Measurements from ENCODE around the gene TXNDC15.
"Not testable (repeated sequence)": the region's sequence is repeated elsewhere in the genome, so short reads cannot be mapped to it uniquely, and the experiment has no call there.

TXNDC15 gene, protein sequence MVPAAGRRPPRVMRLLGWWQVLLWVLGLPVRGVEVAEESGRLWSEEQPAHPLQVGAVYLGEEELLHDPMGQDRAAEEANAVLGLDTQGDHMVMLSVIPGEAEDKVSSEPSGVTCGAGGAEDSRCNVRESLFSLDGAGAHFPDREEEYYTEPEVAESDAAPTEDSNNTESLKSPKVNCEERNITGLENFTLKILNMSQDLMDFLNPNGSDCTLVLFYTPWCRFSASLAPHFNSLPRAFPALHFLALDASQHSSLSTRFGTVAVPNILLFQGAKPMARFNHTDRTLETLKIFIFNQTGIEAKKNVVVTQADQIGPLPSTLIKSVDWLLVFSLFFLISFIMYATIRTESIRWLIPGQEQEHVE

DNA sequence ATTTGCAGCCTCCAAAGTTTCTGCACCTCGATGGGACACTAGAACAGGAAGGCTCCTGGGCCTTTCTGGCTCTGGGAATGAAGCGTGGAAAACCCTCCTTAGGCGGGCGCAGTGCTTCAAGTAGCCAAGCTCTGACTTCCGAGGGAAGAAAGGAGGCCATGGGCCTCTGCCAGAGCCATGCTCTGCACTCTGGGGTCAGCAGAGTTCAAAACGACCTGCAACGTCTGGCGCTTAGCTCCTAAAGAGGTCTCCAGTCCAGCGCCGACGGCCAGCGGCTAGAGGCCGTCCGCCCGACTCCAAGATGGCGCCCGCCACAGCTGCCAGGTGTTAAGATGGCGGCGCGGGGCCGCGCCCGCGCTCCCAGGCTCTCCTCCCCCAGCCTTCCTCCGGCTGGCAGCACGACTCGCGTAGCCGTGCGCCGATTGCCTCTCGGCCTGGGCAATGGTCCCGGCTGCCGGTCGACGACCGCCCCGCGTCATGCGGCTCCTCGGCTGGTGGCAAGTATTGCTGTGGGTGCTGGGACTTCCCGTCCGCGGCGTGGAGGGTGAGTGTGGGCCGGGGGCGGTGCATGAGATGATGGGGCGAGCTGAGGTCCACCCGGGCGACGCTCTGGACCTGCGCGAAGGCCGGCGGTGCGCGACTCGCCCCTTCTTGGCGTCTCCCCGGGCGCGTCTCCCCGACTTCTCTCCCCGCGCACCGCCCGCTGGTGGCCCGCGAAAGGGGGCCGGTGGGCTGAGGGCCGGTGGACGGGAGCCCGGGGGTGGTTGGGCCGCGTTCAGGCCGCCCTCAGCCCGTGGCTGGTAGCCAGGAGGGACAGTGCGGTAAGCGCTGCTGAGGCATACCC is at the start of gene TXNDC15:
Gene TXNDC15, plus strand, starts transcription at position 385 of the 844 bp plus-strand sequence. Its CDS starts 57 bp downstream, at position 442.
- peak; percentile 70 for DNase-seq (ENCODE audit: low read depth)

DNA sequence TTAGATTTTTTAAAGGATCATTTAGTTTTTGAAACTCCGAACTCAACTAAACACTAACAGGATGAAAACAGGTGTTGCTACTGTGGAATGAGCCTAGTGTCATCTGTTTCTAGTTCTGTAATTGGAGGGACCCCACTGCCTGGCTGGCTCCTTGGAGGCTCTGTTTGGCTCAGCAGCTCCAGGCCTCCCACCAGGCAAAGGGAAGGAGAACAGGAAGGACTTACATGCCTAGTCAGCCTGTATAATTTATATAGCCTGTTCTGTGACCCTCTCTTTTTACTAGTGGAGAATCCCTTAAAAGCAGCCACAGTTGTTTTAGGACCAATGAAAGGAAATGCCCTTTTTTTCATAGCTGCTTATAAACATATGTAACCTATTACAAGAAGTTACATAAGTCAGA is 49.5 kb upstream of the TXNDC15 start:
- DNase-seq (ENCODE audit: low read depth): no peak

DNA sequence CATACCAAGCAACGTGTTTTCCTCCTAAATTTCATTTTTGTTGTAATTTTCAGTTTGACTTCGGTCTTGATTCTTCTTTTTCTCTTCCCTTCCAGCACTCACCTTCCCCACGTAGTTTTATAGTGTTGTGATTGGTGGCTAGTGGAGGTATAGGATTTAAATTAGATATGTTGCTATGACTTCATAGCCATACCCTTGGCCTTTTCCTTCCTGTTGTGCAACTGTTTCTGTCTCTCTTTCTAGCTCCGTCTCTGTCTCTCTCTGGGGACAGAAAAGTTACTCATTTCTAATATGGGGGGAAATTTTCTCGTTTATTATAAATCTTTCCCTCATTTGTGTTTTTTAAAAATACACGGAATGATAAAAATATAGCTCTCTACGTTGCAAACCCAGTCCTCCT is 49.0 kb upstream of the TXNDC15 start:
- no peak for DNase-seq (ENCODE audit: low read depth)

DNA sequence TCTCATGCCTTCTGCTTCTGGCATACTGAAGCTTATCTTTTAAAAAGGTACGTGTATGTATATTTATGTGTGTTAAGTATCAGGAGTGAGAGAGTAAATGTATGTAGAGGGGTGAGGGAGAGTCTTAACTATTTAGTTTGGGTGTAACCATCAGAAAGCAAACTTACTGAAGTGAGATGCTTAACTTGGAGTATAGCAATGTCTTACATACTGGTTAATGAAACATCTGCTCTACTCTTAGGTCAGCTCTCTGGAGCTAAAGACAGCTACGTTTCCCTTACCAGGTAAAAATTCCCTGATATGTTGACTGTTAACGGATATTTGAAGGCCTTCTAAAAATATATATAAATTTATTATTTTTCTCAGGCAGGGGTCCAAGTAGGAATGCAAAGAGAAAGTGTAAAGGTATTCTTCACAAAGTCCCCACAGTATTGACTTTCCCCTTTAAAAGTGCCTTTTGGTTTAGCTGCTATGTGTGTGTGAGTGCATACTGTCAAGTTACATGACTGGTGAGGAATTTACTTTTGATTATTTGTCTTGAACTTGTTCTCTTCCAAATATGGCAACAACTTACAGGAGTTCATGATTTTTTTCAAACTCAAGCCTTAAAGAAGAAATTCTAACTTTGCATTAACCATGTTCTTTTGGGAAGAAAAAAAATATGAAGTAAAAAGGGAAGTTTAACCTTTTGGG is 40.7 kb upstream of the TXNDC15 start:
- DNase-seq (ENCODE audit: low read depth): no peak

DNA sequence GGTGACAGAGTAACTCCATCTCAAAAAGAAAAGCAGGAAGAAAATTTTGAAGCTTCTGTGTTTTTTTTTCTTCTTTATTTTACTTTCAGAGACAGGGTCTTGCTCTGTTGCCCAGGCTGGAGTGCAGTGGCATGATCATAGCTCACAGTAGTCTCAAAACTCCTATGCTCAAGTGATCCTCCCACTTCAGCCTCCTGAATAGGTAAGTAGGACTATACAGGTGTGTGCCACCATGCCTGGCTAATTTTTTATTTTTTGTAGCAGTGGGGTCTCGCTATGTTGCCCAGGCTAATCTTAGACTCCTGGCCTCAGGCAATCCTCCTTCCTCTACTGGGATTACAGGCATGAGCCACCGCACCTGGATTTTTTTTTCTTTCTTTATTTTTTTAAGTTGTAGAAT is 38.5 kb upstream of the TXNDC15 start:
- no peak for DNase-seq (ENCODE audit: low read depth)

DNA sequence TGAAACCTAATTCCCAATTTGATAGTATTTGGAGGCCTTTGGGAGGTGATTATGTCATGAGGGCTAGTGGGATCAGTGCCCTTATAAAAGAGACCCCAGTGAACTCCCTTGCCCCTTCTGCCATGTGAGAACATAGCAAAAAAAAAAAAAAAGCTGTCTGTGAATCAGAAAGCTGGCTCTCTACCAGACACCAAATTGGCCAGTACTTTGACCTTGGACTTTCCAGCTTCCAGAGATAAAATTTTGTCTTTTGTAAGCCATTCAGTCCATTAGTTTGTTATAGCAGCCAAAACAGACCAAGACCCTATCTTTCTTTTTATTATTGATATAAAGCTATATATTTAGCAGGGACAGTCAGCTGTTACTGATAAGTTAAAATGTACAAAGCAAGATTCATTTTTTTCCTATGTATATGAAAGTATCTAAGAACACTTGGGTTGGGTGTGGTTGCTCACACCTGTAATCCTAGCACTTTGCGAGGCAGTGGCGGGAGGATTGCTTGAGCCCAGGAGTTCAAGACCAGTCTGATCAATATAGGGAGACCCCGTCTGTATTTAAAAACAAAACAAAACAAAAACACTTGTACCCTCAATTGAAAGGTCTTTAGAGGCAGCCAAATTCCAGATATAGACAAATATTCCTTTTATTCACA is 36.5 kb upstream of the TXNDC15 start:
- no peak for DNase-seq (ENCODE audit: low read depth)

DNA sequence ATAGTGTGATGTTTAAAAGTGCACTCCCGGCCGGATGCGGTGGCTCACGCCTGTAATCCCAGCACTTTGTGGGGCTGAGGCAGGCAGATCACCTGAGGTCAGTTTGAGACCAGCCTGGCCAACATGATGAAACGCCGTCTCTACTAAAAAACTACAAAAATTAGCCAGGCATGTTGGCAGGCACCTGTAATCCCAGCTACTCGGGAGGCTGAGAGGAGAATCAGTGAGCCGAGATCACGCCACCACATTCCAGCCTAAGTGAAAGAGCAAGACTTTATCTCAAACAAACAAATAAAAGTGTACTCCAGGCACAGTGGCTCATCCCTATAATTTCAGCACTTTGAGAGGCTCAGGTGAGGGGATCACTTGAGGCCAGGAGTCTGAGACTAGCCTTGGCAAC is 35.8 kb upstream of the TXNDC15 start:
- DNase-seq (ENCODE audit: low read depth): not testable (repeated sequence)

DNA sequence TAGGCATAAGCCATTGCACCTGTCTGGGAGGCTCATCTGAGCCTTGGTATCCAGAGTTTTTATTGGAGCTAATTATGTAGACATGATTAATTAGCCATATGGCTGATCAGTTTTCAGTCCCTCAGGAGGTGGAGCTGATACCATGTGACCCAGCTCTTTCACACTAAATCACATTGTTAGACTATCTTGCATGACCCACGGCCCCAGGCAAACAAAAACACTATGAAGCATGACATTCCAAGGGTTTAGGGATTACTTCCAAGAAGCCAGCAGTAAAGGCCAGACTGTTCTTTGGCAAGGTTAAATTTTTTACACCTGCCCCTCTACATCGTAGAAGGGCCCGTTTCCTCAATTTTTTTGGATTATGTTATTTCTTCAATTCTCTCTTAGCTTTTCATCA is 33.4 kb upstream of the TXNDC15 start:
- no peak for DNase-seq (ENCODE audit: low read depth)

DNA sequence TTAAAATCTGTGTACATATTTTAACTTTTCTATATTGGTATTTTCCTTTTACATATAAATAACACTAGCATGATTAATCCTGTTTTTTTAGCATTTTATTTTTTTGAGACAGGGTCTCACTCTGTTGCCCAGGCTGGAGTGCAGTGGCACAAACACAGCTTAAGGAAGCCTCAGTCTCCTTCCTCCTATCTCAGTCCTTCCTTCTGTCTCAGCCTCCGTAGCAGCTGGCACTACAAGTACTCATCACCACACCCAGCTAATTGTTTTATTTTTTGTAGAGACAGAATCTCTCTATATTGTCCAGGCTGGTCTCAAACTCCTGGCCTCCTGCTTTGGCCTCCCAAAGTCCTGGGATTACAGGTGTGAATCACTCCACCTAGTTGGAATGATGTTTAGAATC is 29.9 kb upstream of the TXNDC15 start:
- DNase-seq (ENCODE audit: low read depth): no peak

DNA sequence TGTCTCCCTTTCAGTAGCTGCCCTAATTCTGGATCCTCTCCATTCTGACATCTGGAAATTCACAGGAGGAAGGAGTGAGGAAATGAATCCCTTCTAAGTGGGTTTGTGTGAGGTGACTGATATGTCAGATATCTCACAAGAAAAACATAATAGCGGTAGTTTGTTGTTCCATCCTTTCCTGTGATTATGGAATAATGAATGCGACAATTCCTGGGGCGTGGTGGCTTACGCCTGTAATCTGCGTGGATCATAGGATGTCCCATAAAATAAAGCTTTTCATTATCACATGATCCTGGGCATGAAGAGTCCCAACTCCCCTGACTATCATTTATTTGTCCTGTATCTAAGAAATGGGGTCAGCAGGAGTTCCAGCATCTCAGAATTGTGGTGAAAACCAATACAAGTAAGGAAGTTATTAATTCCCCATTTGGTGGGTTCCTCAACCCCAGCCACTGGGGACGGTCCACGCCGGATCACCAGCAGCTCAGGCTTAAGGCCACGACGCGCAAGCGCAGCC is 28.8 kb upstream of the TXNDC15 start:
- no peak for DNase-seq (ENCODE audit: low read depth)

DNA sequence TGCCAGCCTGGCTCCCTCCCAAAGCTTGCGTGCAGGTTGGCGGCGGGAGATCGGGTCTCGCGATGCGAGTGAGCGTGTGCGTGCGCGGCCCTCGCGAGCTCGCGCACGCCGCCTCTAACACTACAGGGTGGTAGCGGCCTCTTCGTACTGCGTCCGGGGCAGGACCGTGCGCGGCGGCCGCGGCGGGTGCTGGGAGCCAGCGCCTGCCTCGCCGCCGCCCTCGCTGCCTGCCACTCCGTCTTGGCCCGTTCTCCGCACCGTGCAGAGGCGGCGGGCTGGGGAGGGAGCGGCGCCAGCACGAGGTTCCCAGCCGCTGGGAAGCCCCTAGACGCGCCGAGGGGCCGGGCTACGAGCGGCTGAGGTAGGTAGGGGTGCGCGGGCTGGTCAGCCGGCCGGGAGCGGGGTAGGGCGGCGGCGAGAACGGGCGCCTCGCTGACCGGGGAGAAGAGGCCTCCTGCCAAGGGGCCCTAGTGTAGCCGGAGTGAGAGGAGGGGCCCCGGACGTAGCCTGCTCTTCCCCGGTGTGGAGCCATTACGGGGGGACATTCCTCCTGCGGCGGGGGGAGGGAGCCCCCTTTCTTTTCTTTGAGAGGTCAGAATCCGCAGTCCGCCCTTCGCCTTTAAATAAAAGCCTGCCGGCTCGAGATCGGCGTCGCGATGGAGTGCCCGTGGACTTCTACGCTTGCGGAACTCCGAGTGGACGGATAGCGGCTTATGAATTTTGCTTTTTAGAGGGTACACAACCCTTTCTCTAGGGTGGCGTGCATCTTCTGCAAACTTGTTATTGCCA is 28.1 kb upstream of the TXNDC15 start, which contains the start of gene C5orf24:
Gene C5orf24, plus strand, starts transcription at position 117 of the 789 bp plus-strand sequence. CDS start 8,933 bp downstream, outside the sequence.
- DNase-seq (ENCODE audit: low read depth): peak; percentile 85

DNA sequence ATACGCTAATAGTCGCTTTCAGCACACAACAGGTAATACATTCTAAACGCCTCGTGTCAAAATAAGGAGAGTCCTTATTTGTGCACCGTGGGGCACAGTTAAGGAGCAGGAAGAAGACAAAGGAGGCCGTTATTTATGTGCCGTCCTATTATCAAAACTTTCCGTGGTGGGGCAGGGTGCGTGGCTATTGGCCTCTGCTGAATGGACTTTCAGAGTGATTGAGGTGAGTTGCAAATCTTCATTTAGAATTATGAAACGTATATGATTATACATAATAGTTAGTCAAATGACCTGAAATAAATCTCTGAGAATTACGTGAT is 27.6 kb upstream of the TXNDC15 start:
- no peak for DNase-seq (ENCODE audit: low read depth)

DNA sequence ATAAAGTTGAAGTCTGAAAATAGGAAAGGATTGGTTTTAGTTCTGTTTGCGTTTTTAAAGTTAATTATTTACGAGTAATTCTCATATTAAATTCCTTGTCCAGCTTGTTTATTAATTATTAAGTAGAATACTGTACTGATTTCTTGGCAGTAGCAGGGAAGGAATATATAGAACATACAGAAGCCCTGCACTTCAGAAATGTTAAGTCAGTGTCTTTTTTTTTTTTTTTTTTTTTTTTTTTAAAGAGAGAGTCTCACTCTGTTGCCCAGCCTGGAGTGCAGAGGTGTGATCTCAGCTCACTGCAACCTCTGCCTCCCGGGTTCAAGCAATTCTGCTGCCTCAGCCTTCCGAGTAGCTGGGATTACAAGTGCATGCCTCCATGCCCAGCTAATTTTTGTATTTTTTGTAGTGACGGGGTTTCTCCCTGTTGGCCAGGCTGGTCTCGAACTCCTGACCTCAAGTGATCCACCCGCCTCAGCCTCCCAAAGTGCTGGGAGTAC is 24.7 kb upstream of the TXNDC15 start:
- DNase-seq (ENCODE audit: low read depth): not testable (repeated sequence)

DNA sequence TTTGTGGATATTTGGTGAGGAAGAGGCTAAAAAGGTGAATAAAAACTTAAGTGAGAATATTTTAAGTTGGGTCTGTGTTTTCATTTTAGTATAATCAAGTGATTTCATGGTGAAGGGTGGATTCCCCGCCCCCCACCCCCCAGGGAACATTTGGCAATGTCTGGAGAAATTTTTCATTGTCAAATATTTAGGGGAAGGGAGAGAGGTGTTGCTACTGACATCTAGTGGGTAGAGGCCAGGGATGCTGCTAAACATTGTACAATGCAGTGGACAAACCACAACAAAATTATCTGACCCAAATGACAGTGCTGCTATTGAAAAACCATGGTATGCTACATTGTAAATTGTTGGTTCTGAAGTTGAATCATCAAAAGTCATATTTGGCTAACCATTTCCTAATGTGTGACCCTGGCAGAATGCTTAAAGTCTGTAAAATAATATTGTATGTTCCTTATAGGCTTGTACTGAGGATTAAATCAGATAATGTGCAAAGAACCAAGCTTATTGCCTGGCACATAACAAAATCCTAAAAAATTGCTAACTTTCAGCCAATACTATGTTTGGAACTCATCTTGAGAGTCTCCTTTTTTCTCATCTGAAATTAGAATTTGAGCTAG is 22.8 kb upstream of the TXNDC15 start:
- DNase-seq (ENCODE audit: low read depth): no peak

DNA sequence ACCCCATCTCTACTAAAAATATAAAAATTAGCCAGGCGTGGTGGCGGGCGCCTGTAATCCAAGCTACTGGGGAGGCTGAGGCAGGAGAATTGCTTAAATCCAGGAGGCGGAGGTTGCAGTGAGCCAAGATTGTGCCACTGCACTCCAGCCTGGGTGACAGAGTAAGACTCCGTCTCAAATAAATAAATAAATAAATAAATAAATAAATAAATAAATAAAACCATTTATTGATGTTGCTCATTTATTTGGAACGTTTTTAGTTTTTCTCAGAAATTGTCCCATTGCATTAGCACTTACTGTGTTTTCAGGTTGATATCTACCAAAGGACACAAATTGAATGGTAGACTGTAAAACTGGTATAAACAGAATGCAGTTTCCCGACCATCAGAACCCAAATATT is 17.7 kb upstream of the TXNDC15 start:
- DNase-seq (ENCODE audit: low read depth): not testable (repeated sequence)

DNA sequence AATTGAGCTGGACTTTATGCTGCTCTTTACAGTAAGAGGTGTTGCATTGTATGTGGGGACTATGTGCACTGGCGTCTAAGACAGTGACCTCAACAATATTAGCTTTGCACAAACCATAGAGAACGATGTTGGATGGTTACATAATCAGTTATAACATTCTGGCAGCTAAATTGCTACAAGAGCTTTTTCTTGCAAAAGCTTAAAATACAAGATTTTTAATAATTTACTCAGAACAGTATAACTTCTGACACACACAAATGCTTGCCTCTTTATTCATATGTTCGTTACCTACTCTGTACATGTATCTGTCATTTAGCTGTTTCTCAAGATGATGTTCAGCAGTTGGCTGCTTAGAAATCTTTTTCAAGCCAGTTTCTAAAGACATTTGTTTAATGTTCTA is 16.8 kb upstream of the TXNDC15 start:
- no peak for DNase-seq (ENCODE audit: low read depth)

DNA sequence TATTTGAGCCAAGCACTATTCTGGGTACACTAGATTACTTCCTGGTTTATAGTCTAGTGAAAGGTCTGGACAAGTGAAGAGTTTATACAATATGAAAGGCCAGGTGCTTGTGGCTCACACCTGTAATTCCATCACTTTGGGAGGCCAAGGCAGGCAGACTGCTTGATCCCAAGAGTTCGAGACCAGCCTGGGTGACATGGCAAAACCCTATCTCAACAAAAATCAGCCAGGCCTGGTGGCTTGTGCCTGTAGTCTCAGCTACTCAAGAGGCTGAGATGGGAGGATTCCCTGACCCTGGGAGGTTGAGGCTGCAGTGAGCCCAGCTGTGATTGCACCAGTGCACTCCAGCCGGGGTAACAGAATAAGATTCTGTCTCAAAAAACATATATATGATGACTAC is 9.5 kb upstream of the TXNDC15 start:
- no peak for DNase-seq (ENCODE audit: low read depth)

DNA sequence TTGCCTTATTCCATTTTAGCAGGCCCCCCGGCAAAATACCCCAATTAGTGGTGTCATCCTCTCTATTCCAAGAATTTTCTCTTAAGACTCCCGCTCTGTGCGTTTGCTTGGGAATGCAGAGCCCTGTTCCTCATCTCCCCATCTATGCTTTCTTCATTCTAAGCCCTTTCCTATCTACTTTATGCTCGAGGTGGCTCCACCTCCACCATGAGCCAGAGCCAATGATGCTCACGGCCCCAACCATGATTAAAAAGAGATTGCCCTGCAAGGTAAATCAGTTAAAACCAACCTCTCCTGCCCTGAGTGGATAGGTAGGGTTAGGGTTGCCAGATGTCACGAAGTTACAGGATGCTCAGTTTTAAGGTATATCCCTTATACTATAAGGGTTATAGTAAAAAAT is 677 bp upstream of the TXNDC15 start:
- peak; percentile 3 for DNase-seq (ENCODE audit: low read depth)

DNA sequence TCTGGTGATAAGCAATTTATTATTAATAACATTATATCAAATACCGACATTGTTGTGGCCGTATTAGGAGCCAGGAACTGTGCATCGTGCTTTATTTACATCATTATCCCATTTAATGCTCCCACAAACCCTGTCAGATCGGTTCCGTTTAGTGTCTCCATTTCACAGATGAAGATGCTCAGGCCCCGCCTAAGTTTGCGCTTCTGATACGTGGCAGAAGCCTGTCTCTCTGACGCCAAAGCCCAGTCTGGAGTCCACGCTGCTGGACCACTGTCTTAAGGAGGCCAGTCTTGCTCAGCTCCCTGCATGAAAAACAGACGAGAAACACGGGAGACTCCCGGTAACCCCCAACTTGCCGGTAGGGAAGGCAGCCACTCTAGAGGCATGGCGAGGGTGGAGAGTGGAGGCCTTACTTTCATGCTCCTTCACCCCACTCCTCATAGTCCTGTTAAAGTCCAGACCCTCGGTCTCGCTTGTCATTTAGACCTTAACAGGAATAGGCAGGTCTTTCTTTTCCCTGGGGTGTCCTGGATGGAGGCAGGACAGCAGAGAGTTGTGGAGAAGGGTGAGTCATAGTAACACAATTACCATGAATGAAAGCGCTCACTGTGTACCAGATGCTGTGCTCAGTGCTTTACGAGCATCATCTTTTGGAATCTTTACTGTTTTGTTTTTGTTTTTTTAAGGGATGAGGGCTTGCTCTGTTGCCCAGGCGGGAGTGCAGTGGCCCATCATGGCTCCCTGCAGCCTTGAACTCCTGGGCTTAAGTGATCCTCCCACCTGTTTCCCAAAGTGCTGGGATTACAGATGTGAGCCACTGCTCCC is 872 bp downstream of the TXNDC15 start:
- no peak for DNase-seq (ENCODE audit: low read depth)

DNA sequence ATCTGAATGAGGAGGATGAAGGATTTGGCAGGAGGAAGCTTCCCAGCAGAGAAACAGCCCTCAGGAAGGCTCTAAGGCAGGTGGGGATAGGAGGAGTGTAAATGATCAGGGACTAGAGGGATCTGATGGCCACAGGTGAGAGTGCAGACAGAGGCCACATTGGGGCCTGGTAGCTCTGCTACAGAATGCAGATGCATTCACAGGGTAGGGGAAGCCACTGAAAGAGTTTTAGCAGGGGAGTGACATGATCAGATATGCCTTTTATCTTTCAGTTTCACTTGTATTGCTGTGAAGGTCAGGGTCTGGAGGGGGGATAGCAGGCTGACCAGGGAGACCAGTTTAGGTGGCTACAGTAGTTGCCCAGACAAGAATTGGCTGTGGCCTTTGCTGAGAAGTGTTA is 3.0 kb downstream of the TXNDC15 start:
- no peak for DNase-seq (ENCODE audit: low read depth)
